H1 (cell line): ENCODE measurements around the gene KIF25. TPM values are rescaled to one million over a fixed set of nuclear protein-coding genes. Genes with fewer than 3 reads are reported as not detected.

Experiments
- CTCF ChIA-PET: fragments of 300-600 bp; sonication (Branson Sonifier 250); formaldehyde crosslinking; loops from one replicate; lab custom pipeline; 2021; ENCODE audit not compliant: partially characterized antibody; lab: Charles Lee
- POLR2A ChIA-PET: fragments of 300-600 bp; sonication (Branson Sonifier 250); formaldehyde crosslinking; loops from one replicate; lab custom pipeline; 2021; ENCODE audit warnings: inconsistent platforms; ENCODE audit not compliant: partially characterized antibody; lab: Charles Lee
- DNase-seq, 2 experiments: peaks; one replicate each; pipeline versions ENCODE4 v3.0.0 to v3.0.0-alpha.2; 2010 to 2022; ENCODE audit warnings: low spot score in 2 of 2, low read depth in 1 of 2, mixed read lengths in 1 of 2
- FAIRE-seq: peaks from 2 replicates; lab custom pipeline; 2011; peaks lifted over from hg19 to GRCh38; lab: Jason Lieb, UNC
- H2AFZ ChIP-seq: 2 replicates; pipeline ENCODE4 v1.8.1; 2012; ENCODE audit warnings: low read length, inconsistent platforms
- H2AK5ac ChIP-seq: 2 replicates; pipeline ENCODE4 v1.6.1; 2013; ENCODE audit warnings: low read depth, low read length
- H2BK120ac ChIP-seq: replicated peaks from 2 replicates; pipeline ENCODE3; 2013; ENCODE audit warnings: low read depth, low read length, inconsistent platforms
- H2BK12ac ChIP-seq: 2 replicates; pipeline ENCODE4 v1.6.1; 2013; ENCODE audit warnings: low read depth, low read length
- H2BK15ac ChIP-seq: 2 replicates; pipeline ENCODE4 v1.6.1; 2013; ENCODE audit warnings: low read length
- H2BK20ac ChIP-seq: 2 replicates; pipeline ENCODE4 v1.6.1; 2013; ENCODE audit warnings: low read length
- H2BK5ac ChIP-seq: 2 replicates; pipeline ENCODE4 v1.6.1; 2013; ENCODE audit warnings: low read depth, low read length
- H3K14ac ChIP-seq: 2 replicates; pipeline ENCODE4 v1.6.1; 2013; ENCODE audit warnings: inconsistent platforms; ENCODE audit not compliant: insufficient read length
- H3K18ac ChIP-seq: 2 replicates; pipeline ENCODE4 v1.6.1; 2013; ENCODE audit warnings: low read length; ENCODE audit errors: extremely low read depth
- H3K23ac ChIP-seq: 2 replicates; pipeline ENCODE4 v1.6.1; 2013; ENCODE audit warnings: inconsistent platforms; ENCODE audit not compliant: insufficient read length
- H3K23me2 ChIP-seq: 2 replicates; pipeline ENCODE4 v1.6.1; 2013; ENCODE audit warnings: low read depth, low read length
- H3K27ac ChIP-seq: 2 replicates; pipeline ENCODE4 v1.6.1; 2011; ENCODE audit warnings: low read depth, low read length, inconsistent platforms
- H3K27me3 ChIP-seq, 4 experiments: replicated peaks in 1 of 4; 1 replicate in 1 of 4; 2 replicates in 3 of 4; pipeline versions ENCODE4 v1.6.1 to v1.8.1; 2011 to 2013; ENCODE audit warnings: low read length in 3 of 4, mild to moderate bottlenecking in 3 of 4, inconsistent platforms in 2 of 4, mixed read lengths in 2 of 4, moderate library complexity in 1 of 4; ENCODE audit not compliant: control insufficient read depth in 3 of 4, insufficient read depth in 3 of 4; ENCODE audit errors: extremely low read depth in 1 of 4
- H3K36me3 ChIP-seq, 4 experiments: 2 replicates each; pipeline versions ENCODE4 v1.6.1 to v1.8.1; 2011 to 2013; ENCODE audit warnings: mild to moderate bottlenecking in 4 of 4, low read length in 3 of 4, moderate library complexity in 2 of 4, control low read depth in 1 of 4, inconsistent platforms in 1 of 4; ENCODE audit not compliant: insufficient read depth in 4 of 4, control insufficient read depth in 2 of 4
- H3K4ac ChIP-seq: replicated peaks from 2 replicates; pipeline ENCODE3; 2013; ENCODE audit warnings: low read length, low read depth, mixed read lengths, inconsistent platforms; ENCODE audit not compliant: insufficient read length
- H3K4me1 ChIP-seq, 4 experiments: replicated peaks in 1 of 4; 1 replicate in 1 of 4; 2 replicates in 3 of 4; pipeline versions ENCODE4 v1.6.1 to v1.8.1; 2011 to 2013; ENCODE audit warnings: low read length in 3 of 4, inconsistent platforms in 2 of 4, mixed read lengths in 1 of 4; ENCODE audit not compliant: insufficient read depth in 4 of 4, control insufficient read depth in 3 of 4
- H3K4me2 ChIP-seq, 2 experiments: 2 replicates each; pipeline versions ENCODE4 v1.6.1 to v1.8.1; 2011 to 2013; ENCODE audit warnings: low read depth in 2 of 2, low read length in 2 of 2, control low read depth in 1 of 2, inconsistent platforms in 1 of 2, mild to moderate bottlenecking in 1 of 2; ENCODE audit not compliant: insufficient read depth in 1 of 2
- H3K4me3 ChIP-seq, 4 experiments: fragments of 200-600, 300-600 bp in 1 of 4; sonication (generic), shearing (Covaris generic), sonication (Bioruptor Twin) in 1 of 4; 2 replicates each; pipeline versions ENCODE4 v1.5.1 to v1.8.1; 2011 to 2016; ENCODE audit warnings: low read length in 4 of 4, low read depth in 3 of 4, control low read depth in 2 of 4, inconsistent platforms in 2 of 4, mild to moderate bottlenecking in 2 of 4, mixed read lengths in 1 of 4, moderate library complexity in 1 of 4; ENCODE audit not compliant: insufficient read depth in 2 of 4; ENCODE audit errors: extremely low read depth in 1 of 4
- H3K56ac ChIP-seq: replicated peaks from 2 replicates; pipeline ENCODE3; 2013; ENCODE audit warnings: low read depth, mild to moderate bottlenecking, mixed read lengths, low read length, inconsistent platforms; ENCODE audit not compliant: insufficient read length
- H3K79me1 ChIP-seq: 2 replicates; pipeline ENCODE4 v1.6.1; 2013; ENCODE audit warnings: low read depth, low read length, control low read depth
- H3K79me2 ChIP-seq, 2 experiments: 2 replicates each; pipeline versions ENCODE4 v1.6.1 to v1.8.1; 2012 to 2013; ENCODE audit warnings: low read length in 2 of 2, mild to moderate bottlenecking in 2 of 2, inconsistent platforms in 1 of 2; ENCODE audit not compliant: insufficient read depth in 2 of 2, control insufficient read depth in 1 of 2
- H3K9ac ChIP-seq, 4 experiments: replicated peaks in 1 of 4; 1 replicate in 1 of 4; 2 replicates in 3 of 4; pipeline versions ENCODE4 v1.6.1 to v1.8.1; 2011 to 2013; ENCODE audit warnings: low read depth in 3 of 4, low read length in 3 of 4, control low read depth in 2 of 4, mild to moderate bottlenecking in 2 of 4, moderate library complexity in 2 of 4, inconsistent platforms in 1 of 4; ENCODE audit errors: extremely low read depth in 1 of 4
- H3K9me3 ChIP-seq, 2 experiments: 2 replicates each; pipeline versions ENCODE4 v1.6.1 to v1.8.1; 2012 to 2013; ENCODE audit warnings: mild to moderate bottlenecking in 2 of 2, moderate library complexity in 2 of 2, control low read depth in 1 of 2, inconsistent platforms in 1 of 2, low read depth in 1 of 2, low read length in 1 of 2, mixed read lengths in 1 of 2; ENCODE audit not compliant: insufficient read depth in 2 of 2
- H4K20me1 ChIP-seq, 2 experiments: replicated peaks in 1 of 2; 2 replicates each; pipeline versions ENCODE3 to v1.8.1; 2011 to 2013; ENCODE audit warnings: inconsistent platforms in 2 of 2, low read length in 2 of 2, mild to moderate bottlenecking in 1 of 2; ENCODE audit not compliant: insufficient read depth in 2 of 2, control insufficient read depth in 1 of 2
- H4K5ac ChIP-seq: 2 replicates; pipeline ENCODE4 v1.6.1; 2013; ENCODE audit warnings: low read length, low read depth, mixed read lengths, inconsistent platforms; ENCODE audit not compliant: insufficient read length
- H4K8ac ChIP-seq: 2 replicates; pipeline ENCODE4 v1.8.0; 2013; ENCODE audit warnings: mild to moderate bottlenecking, moderate library complexity, low read length, inconsistent platforms; ENCODE audit not compliant: insufficient read depth; ENCODE audit errors: extremely low read depth
- H4K91ac ChIP-seq: replicated peaks from 2 replicates; pipeline ENCODE3; 2013; ENCODE audit warnings: low read length, mixed read lengths, inconsistent platforms; ENCODE audit not compliant: insufficient read length
- ASH2L ChIP-seq: fragments of 200-600, 300-600 bp; sonication (generic); IDR thresholded peaks from one replicate; pipeline ENCODE4 v1.7.1; 2017; ENCODE audit warnings: low read length
- CHD1 ChIP-seq: IDR thresholded peaks from 2 replicates; pipeline ENCODE4 v1.6.1; 2012; ENCODE audit warnings: low read depth, low read length, improper control_type of control experiment
- KDM4A ChIP-seq: IDR thresholded peaks from one replicate; pipeline ENCODE4 v1.7.1; 2012; ENCODE audit warnings: low read depth, mild to moderate bottlenecking, moderate library complexity, low read length, inconsistent platforms; ENCODE audit not compliant: severe bottlenecking
- NRF1 ChIP-seq: IDR thresholded peaks from 2 replicates; pipeline ENCODE4 v1.6.1; 2011; ENCODE audit warnings: mild to moderate bottlenecking, low read depth, low read length, improper control_type of control experiment
- RNF2 ChIP-seq: fragments of 200-900, 300-1000 bp; sonication (generic); IDR thresholded peaks from 2 replicates; pipeline ENCODE4 v1.7.1; 2016; ENCODE audit warnings: borderline replicate concordance, low read depth, mild to moderate bottlenecking, antibody characterized with exemption, low read length; ENCODE audit not compliant: poor library complexity, severe bottlenecking; ENCODE audit errors: missing control alignments
- USF2 ChIP-seq: IDR thresholded peaks from 2 replicates; pipeline ENCODE4 v1.6.1; 2011; ENCODE audit warnings: low read length, improper control_type of control experiment
- YY1 ChIP-seq: IDR thresholded peaks from 2 replicates; pipeline ENCODE4 v1.6.1; 2011; ENCODE audit warnings: low read depth, mild to moderate bottlenecking, low read length
- WGBS, 2 experiments: shearing (Covaris generic) in 1 of 2; methylation state at CpG; one replicate each; pipeline versions ENCODE4 v1.1.6 to v1.1.7; 2013 to 2015; ENCODE audit warnings: low lambda C conversion rate in 2 of 2, mixed read lengths in 2 of 2, inconsistent platforms in 1 of 2, low coverage in 1 of 2, missing lambda C conversion rate in 1 of 2; ENCODE audit not compliant: insufficient replicate concordance in 2 of 2, insufficient coverage in 1 of 2, insufficient read length in 1 of 2; ENCODE audit errors: extremely low coverage in 1 of 2, missing lambda C conversion rate in 1 of 2; 5-methylcytosine and 5-hydroxymethylcytosine counted together
- polyA plus RNA-seq, 7 experiments: library from polyadenylated mRNA; depleted of rRNA in 3 of 7; stranded (reverse) in 5 of 7; unstranded in 2 of 7; fragments of >200 nt in 5 of 7; fragments of 200-250 nt in 2 of 7; gene quantifications; 1 replicate in 5 of 7; 2 replicates in 1 of 7; 4 replicates in 1 of 7; pipeline versions ENCODE4 v1.2.1 to v1.2.3, GENCODE V29; 2011 to 2013; ENCODE audit warnings: missing spikeins in 2 of 7, mixed read lengths in 2 of 7
- total RNA-seq: library from RNA; stranded (reverse); fragmentation: NEBNext Ultra II Directional; extraction: Animal tissue kit (Norgen Biotek cat#: 25700); gene quantifications from 2 replicates; pipeline ENCODE4 v1.2.1, GENCODE V29; 2021

KIF25 gene
- total and polyA plus RNA-seq, 2 of the 8 experiments (the other 6 are each of a cell fraction or from before 2014, with no cell fraction given): 1.5 to 2.0 TPM

- no peak overlapping the region for H2BK20ac ChIP-seq
- no peak overlapping the region for H3K27ac ChIP-seq
- H3K9ac ChIP-seq: no peak overlapping the region
- H4K8ac ChIP-seq: no peak overlapping the region
- H3K4me2 ChIP-seq: no peak overlapping the region
- no peak overlapping the region for H3K14ac ChIP-seq
- H4K20me1 ChIP-seq: no peaks in the 10 kb centered on the region
- H4K5ac ChIP-seq: no peak overlapping the region
- DNase-seq (no peak), FAIRE-seq (no peak)
- no peak overlapping the region for H3K23ac ChIP-seq
- no peak overlapping the region for H2BK5ac ChIP-seq
- no peak overlapping the region for H2AK5ac ChIP-seq
- no peaks in the 10 kb centered on the region for H3K27me3 ChIP-seq
- H3K79me2 ChIP-seq: no peaks in the 10 kb centered on the region
- WGBS, 2 experiments: 95% methylated on average over 9 of the region's 9 CpGs; no CpG with 5 or more reads in 1 of the 2 experiments
- H3K23me2 ChIP-seq: no peaks in the 10 kb centered on the region
- peaks cover 0 to 2% (median 0%) of the 10 kb centered on the region in 4 experiments; a peak in 2 of 7 replicates for H3K4me1 ChIP-seq
- H2BK15ac ChIP-seq: no peak overlapping the region
- no peaks in the 10 kb centered on the region for H3K36me3 ChIP-seq
- H2BK12ac ChIP-seq: no peak overlapping the region
- H2AFZ ChIP-seq: no peak overlapping the region
- no peak for TF ChIP-seq KDM4A
- TF ChIP-seq ASH2L: no peak
- no peak for TF ChIP-seq YY1
- no peak for TF ChIP-seq NRF1
- no peak for TF ChIP-seq RNF2
- no peak for TF ChIP-seq CHD1
- no peak for TF ChIP-seq USF2
- TF ChIP-seq, all 59 proteins: peak for 0
- Histone ChIP-seq H2BK120ac (no peak overlapping the region), H3K4ac (no peak overlapping the region), H3K9me3 (no peaks in the 10 kb centered on the region), H3K56ac (no peak overlapping the region), H3K18ac (no peak overlapping the region), H3K4me3 (no peak overlapping the region), H4K91ac (no peak overlapping the region), H3K79me1 (no peaks in the 10 kb centered on the region)
- ChIA-PET POLR2A (no interaction called here), CTCF (interaction anchor here (2.0 kb wide), 1 partner anchor 7 kb away, joined by 7 read pairs; no protein-coding TSS in a partner anchor)
Observed at GRCh38 chr6:168028181-168028580, 30.7 kb downstream of the KIF25 start.
